Measurements from ENCODE around the gene GRB7.

Gene GRB7

GRCh38 chr17:39736319-39737165, 1.2 kb upstream of the GRB7 start:
- TF ChIP-seq POLR2A (IDR thresholded peaks at IDR 0.05; ENCODE audit: extremely low read depth, insufficient read length) (no peak), MYC (IDR thresholded peaks at IDR 0.05; ENCODE audit: low read depth, low read length) (no peak), CTCF (IDR thresholded peaks at IDR 0.05; ENCODE audit: low read depth, low read length) (no peak)
- no peak for DNase-seq (ENCODE audit: low read depth)
- no peak overlapping the region for H3K4me3 ChIP-seq (ENCODE audit: low read depth, low read length)

- no peak for TF ChIP-seq MAX (IDR thresholded peaks at IDR 0.05; ENCODE audit: low read depth, low read length)
- TF ChIP-seq POLR2A (IDR thresholded peaks at IDR 0.05; ENCODE audit: extremely low read depth, insufficient read length) = no peak
- no peak for TF ChIP-seq CTCF (IDR thresholded peaks at IDR 0.05; ENCODE audit: low read depth, low read length)
- no peak for TF ChIP-seq MYC (IDR thresholded peaks at IDR 0.05; ENCODE audit: low read depth, low read length)
- H3K4me3 ChIP-seq (ENCODE audit: low read depth, low read length) = no peak overlapping the region
- no peak for DNase-seq (ENCODE audit: low read depth)
These were observed 455 bp upstream of the GRB7 start for GRCh38 chr17:39737206-39737759.

- DNase-seq (ENCODE audit: low read depth) = no peak
- no peak overlapping the region for H3K4me3 ChIP-seq (ENCODE audit: low read depth, low read length)
These were observed 797 bp downstream of the GRB7 start for GRCh38 chr17:39738568-39738901.

GRCh38 chr17:39738983-39739884, 1.5 kb downstream of the GRB7 start:
- TF ChIP-seq CTCF (IDR thresholded peaks at IDR 0.05; ENCODE audit: low read depth, low read length) = no peak
- TF ChIP-seq POLR2A (IDR thresholded peaks at IDR 0.05; ENCODE audit: extremely low read depth, insufficient read length) = no peak
- no peak for TF ChIP-seq MAX (IDR thresholded peaks at IDR 0.05; ENCODE audit: low read depth, low read length)
- no peak for TF ChIP-seq MYC (IDR thresholded peaks at IDR 0.05; ENCODE audit: low read depth, low read length)
- no peak for DNase-seq (ENCODE audit: low read depth)
- H3K4me3 ChIP-seq (ENCODE audit: low read depth, low read length) = no peak overlapping the region

More at GRCh38 chr17:39738568-39738901, 797 bp downstream of the GRB7 start:
- TF ChIP-seq MYC (IDR thresholded peaks at IDR 0.05; ENCODE audit: low read depth, low read length) = no peak
- TF ChIP-seq POLR2A (IDR thresholded peaks at IDR 0.05; ENCODE audit: extremely low read depth, insufficient read length) = no peak
- no peak for TF ChIP-seq CTCF (IDR thresholded peaks at IDR 0.05; ENCODE audit: low read depth, low read length)
- no peak for TF ChIP-seq MAX (IDR thresholded peaks at IDR 0.05; ENCODE audit: low read depth, low read length)

GRCh38 chr17:39739885-39740356, 2.2 kb downstream of the GRB7 start:
- H3K4me3 ChIP-seq (ENCODE audit: low read depth, low read length) = no peak overlapping the region
- no peak for DNase-seq (ENCODE audit: low read depth)
- TF ChIP-seq CTCF (IDR thresholded peaks at IDR 0.05; ENCODE audit: low read depth, low read length) (no peak), POLR2A (IDR thresholded peaks at IDR 0.05; ENCODE audit: extremely low read depth, insufficient read length) (no peak), MAX (IDR thresholded peaks at IDR 0.05; ENCODE audit: low read depth, low read length) (no peak), MYC (IDR thresholded peaks at IDR 0.05; ENCODE audit: low read depth, low read length) (no peak)
